HG03442 (cell line): ENCODE data around the gene FBP1.
"Not testable (repeated sequence)": the region's sequence is repeated elsewhere in the genome, so short reads cannot be mapped to it uniquely, and the experiment has no call there.

ENCODE experiments used
- ATAC-seq: cut with Tn5 transposase; IDR thresholded peaks from one replicate; pipeline ENCODE4 v1.9.1; 2021; ENCODE audit warnings: mild to moderate bottlenecking, moderate library complexity; ENCODE audit not compliant: unreplicated experiment

Gene FBP1

GRCh38 chr9:94586316-94586715 is 53.0 kb downstream of the FBP1 start:
- no peak for ATAC-seq

- no peak for ATAC-seq
These were observed 54.8 kb downstream of the FBP1 start for GRCh38 chr9:94584555-94584954.

GRCh38 chr9:94581728-94582127 is 57.6 kb downstream of the FBP1 start:
- ATAC-seq: no peak

GRCh38 chr9:94577571-94577970 is 61.7 kb downstream of the FBP1 start:
- no peak for ATAC-seq

- ATAC-seq: no peak
These were observed 62.3 kb downstream of the FBP1 start for GRCh38 chr9:94577036-94577435.

DNA sequence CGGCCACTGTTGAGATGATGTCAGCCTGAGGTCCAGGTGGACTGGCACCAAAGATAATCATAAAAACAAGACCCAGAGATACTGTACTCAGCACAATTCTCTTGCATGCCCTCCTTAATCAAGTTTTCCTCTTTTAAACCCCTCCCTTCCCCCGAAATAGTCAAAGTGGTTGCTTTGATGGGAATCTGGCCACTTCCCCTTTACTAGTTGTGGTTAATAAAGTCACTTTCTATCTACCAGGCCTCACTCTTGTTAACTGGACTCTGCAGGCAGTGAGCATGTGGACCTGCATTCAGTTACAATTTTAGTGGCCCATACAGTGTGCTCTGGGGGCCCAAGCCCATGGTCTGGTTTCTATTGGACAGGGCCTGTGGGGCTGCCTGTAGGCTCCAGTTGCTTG is 63.2 kb downstream of the FBP1 start:
- no peak for ATAC-seq

- ATAC-seq: no peak
These were observed 70.2 kb downstream of the FBP1 start for GRCh38 chr9:94568972-94569712.

- no peak for ATAC-seq
These were observed 70.9 kb downstream of the FBP1 start for GRCh38 chr9:94568250-94568889.

DNA sequence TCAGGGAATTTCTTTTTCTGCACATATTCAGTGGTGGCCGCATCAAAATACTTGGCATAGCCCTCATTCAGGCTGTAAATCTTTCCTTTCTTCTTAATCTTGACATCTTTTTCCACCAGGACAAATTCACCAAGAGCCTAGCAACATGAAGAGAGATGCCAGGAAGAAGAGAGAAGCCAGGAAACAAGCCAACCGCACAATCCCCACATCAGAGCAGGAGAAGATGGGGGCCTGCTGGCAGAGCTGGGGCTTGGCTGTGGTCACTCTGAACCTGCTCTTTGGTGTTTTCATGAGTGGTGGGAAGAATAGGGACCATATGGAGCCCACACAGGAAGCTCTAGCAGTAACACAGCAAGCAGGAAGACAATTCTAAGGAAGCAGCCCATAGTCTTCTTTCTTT is 72.0 kb downstream of the FBP1 start:
- ATAC-seq: no peak

GRCh38 chr9:94566550-94566949 is 72.8 kb downstream of the FBP1 start:
- ATAC-seq: no peak

DNA sequence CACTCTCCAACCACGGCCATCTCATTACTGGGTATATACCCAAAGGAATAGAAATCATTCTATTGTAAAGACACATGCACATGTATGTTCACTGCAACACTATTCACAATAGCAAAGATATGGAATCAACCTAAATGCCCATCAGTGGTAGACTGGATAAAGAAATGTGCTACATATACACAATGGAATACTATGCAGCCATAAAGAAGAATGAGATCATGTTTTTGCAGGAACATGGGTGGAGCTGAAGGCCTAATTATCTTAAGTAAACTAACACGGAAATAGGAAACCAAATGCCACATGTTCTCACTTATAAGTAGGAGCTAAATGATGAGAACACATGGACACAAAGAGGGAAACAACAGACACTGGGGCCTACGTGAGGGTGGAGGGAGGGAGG is 75.0 kb downstream of the FBP1 start:
- not testable (repeated sequence) for ATAC-seq

DNA sequence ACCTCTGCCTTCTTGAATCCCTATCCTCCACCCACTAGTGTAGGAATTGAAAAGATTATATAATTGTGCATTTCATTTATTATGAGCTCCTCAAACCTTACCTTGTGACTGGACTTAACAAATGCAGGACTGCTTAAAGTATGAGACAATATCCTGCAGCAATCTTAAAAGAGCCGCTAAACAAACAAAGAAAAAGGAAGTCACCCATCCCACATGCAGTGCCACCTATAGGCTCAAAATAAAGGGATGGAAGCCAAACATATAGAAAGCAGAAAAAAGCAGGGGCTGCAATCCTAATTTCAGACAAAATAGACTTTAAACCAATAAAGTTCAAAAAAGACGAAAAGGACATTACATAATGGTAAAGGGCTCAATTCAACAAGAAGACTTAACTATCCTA is 75.8 kb downstream of the FBP1 start:
- no peak for ATAC-seq

DNA sequence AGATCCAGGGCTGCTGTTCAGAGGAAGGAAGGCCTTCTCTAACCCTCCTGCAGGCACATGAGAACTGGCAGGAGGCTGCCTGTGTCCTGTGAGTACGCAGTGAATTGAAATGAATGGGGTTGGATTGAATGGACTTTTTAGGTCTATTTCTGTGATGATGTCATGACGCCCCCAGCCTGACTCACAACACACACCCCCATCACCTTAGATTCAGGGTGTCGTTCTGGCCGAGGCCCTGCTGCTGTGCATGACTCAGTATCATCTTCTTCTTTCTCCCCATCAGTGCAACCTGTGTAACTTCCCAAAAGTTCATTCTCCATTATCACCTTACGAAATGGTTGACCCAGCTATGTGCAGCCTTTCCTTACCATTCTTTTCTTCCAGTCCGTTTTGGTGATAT is 79.1 kb downstream of the FBP1 start:
- no peak for ATAC-seq

DNA sequence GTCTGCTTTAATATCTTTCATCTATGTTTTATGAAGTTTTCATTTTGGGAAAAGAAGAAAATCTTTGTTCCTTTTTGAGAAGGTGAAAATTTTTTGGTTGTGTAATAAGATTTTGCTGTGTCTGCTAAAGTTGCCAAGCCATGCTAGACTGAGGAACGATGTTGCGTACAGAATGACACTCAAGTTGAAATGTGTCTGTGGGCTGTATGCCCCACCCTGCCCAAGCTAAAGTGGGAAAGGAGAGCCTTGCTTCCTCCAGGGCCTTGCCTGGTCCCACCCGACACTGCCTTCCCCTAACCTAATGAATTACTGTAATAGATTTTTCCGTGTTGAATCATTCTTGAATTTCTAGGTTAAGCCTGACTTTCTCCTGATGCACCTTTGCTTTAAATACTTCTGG is 81.9 kb downstream of the FBP1 start:
- no peak for ATAC-seq

DNA sequence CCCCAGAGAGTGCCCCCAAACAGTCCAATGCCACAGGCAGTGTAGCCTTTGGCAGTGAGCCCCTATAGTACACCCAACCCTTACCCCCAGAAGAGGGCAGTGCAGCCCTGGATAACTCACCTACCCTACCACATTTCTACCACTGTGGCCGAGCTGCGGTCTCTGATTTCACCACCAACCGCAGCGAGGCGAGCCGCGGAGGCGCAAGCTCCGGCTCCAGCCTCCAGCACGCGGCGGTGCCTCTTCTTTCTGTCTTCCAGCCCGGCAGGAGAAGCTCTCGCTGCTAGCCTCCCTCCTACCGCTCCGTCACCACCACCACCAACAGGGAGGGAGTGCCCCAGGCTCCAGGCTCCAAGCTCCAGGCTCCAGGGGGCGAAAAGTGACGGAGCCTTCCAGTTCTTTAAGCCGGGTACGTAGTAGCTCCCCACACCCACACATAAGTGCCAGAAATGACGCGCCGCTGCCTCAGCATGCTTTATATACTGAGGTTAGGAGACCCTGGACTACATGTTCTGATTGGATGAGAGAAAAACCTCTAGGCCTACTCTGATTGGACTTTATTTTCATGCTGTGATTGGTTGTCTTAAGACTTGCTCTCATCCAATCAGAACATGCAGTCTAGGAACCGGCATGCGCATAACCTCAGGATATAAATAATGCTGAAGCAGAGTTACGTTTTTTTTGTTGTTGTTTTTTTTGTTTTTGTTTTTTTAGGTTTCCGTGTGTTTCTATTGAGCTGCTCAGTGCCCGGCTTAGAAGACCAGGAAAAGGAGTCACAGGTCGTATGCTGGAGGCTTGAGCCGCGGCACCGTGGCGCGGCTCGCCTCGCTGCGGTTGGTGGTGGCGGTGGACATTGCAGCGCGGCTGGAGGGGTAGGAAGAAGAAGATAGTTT is 84.6 kb downstream of the FBP1 start, which contains the start of gene PCAT7:
Gene PCAT7, plus strand, starts transcription at position 645 of the 893 bp plus-strand sequence.
- ATAC-seq: no peak

DNA sequence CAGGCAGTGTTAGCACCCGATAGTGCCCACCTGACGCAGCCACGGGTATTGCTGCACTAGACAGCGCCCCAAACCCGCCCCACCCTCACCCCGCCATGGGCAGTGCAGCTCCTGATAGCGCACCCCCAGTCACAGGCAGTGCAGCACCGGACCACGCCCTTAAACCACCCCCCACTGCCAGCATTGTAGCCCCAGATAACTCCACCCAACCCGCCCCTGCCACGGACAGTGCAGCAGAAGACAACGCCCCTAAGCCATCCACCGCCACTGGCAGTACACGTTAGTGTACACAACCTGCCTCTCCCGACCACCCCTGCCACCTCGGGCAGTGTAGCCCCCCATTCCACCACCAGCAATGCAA is 85.3 kb downstream of the FBP1 start:
- no peak for ATAC-seq
